NCI-H1092 treated with DMSO at 0.1 percent for 48 hours (cell line): Measurements from ENCODE around the gene ANKHD1.
A peak's percentile ranks its signal among the peaks of the same experiment; 100 is the strongest.

Experiments used
- DNase-seq: peaks from one replicate; lab custom pipeline; 2025; lab: John Stamatoyannopoulos, UW

Gene ANKHD1

GRCh38 chr5:140401362-140402257 is at the start of gene ANKHD1:
Gene ANKHD1, plus strand, starts transcription at chr5:140401833. Its CDS starts 135 bp downstream, at chr5:140401968.
- DNase-seq, result peak; percentile 98

- DNase-seq, result no peak
These were observed 46.1 kb upstream of the ANKHD1 start for GRCh38 chr5:140355546-140355945.

DNA sequence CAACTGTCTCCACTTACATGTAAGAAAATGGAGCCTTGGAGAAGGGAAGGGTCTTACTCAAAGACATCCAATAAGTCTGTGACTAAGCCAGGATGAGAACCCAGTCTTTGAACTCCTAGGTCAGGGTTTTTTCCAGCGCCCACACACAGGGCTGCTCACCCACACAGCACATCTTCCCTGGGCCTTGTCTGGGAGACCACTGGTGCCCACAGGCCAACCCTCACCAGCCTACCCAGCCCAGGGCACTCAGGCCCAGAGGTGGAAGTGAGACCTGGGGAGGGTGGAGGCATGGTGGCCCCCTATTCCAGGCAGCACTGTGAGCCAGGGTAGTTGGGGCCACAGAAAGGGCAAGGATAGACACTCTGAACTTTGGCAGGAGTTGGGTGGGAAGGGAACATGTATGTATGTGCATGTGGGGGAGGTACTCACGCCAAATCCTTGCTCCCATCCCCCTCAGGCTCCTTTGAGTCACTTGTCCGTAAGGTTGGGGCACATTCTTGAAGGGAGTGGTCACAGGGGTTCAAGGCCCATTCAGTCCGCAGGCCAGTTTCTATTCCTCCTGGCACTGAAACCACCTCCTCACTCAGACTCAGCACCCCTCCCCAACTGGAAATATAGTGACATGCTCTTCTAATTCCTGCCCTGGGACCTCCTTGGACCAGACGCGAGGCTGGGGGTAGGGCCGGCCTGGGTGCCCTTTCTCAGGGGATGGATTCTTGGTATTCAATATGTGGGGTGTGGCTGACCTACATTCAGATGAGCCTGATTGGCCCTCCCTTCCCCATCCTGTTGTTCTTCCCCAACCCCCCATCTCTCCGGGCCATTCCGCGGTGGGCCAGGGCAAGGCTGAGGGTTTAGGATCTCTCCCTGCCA is 44.5 kb upstream of the ANKHD1 start:
- DNase-seq, result no peak

- DNase-seq, result peak; percentile 76
These were observed 43.9 kb upstream of the ANKHD1 start for GRCh38 chr5:140357726-140358093.

DNA sequence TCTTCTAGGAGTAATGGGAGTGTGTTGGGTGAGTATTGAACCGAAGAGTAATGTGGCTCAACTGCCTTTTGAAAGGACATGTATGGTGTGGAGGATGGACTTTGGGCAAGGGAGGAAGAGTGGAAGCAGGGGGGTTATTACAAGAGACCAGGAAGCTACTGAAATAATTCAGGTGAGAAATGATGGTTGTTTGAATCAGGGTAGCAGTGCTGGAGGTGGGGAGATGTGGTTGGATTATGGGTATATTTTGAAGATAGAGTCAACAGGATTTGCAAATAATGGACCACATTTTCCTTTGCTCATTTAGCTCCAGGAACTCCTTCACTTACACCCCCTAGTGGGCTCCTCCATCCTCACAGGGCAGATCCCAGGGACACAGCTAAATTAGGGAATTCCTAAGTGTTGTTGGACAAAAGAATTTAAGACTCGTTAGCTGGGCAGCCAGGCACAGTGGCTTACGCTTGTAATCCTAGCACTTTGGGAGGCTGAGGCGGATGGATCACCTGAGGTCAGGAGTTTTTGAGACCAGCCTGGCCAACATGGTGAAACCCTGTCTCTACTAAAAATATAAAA is 42.8 kb upstream of the ANKHD1 start:
- peak; percentile 2 for DNase-seq

DNA sequence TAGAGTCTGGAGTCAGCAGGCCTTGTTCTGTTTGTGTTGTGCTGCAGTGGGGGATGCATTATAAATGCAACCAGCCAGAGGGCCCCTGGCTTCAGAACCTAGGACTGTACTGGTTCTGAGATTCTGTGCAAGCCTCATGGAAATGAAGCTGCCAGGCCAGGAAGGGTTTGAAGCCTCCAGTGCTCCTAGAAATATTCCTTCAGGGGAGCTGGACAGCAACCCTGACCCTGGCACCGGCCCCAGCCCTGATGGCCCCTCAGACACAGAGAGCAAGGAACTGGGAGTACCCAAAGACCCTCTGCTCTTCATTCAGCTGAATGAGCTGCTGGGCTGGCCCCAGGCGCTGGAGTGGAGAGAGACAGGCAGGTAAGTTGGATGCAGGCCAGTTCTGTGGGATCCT is 41.5 kb upstream of the ANKHD1 start, which contains the start of gene SLC4A9:
TSS of gene SLC4A9 (plus strand) at position 94 of the 400 bp plus-strand sequence. CDS start at position 137, 43 bp downstream.
- no peak for DNase-seq

GRCh38 chr5:140360681-140361479 is 40.8 kb upstream of the ANKHD1 start:
- no peak for DNase-seq

GRCh38 chr5:140361901-140362300 is 39.7 kb upstream of the ANKHD1 start:
- no peak for DNase-seq

- no peak for DNase-seq
These were observed 39.3 kb upstream of the ANKHD1 start for GRCh38 chr5:140362311-140362710.

DNA sequence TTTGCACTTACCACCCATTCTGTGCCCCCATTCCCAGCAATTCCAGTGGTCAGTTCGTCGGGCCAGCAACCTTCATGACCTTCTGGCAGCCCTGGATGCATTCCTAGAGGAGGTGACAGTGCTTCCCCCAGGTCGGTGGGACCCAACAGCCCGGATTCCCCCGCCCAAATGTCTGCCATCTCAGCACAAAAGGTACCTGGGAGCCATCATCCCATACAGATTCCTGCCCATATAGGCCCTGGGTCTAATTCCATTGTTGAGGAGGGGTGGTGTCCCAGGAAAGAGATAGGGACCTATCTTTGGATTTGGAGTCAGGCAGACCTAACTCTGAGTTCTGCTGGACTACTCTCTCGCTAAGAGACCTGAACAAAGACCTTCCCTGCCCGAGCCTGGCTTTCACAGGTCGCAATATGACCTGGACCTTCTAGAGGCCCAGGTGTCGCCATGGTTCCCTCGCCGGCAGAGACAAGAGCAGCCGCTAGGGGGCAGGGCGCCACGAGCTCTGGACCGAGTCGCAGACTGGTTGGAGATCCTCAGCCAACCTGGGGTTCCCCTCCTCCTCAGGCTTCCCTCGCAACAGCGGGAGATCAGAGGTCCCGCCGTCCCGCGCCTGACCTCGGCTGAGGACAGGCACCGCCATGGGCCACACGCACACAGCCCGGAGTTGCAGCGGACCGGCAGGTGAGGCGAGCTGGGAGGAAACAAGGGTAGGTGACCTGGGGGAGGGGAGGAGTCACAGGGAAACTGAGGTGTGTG is 38.6 kb upstream of the ANKHD1 start:
- DNase-seq, result peak; percentile 20

GRCh38 chr5:140363631-140364471 is 37.8 kb upstream of the ANKHD1 start:
- DNase-seq, result no peak

DNA sequence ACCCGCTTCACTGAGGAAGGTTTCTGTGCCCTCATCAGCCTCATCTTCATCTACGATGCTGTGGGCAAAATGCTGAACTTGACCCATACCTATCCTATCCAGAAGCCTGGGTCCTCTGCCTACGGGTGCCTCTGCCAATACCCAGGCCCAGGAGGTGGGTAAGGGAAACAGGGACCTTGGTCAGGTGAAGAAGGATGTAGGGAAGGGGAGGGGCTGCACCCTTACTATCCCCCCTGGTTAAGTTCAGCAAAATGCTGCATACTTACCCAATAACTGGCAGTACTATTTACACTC is 37.2 kb upstream of the ANKHD1 start:
- no peak for DNase-seq

DNA sequence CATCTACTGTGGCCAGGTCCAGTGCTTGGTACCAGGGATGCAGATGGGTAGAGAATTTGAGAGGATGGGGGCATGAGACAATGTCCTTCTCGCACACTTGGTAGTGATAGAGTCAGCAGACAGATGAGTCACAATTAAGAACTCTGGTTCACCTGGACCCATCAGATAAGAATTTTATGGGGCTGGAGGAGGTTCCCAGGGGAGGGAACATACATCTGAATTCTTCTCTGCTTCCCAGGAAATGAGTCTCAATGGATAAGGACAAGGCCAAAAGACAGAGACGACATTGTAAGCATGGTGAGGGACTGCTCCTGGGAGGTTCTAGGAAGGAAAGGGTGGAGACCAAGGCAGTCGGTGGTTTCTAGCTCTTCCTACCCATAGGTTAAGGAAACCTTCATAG is 36.4 kb upstream of the ANKHD1 start:
- DNase-seq, result no peak

DNA sequence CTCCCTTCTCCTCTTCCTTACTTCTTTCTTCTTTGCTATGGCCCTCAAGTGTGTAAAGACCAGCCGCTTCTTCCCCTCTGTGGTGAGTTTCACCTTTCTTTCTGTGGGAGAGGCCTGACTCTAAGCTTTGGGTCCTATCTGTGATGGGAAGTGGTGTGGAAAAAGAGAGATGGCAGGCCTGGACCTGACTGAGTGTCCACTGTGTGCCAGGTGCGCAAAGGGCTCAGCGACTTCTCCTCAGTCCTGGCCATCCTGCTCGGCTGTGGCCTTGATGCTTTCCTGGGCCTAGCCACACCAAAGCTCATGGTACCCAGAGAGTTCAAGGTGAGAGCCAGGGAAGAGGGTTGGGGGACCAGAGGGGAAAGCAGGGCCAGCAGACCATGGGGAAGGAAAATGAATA is 35.7 kb upstream of the ANKHD1 start:
- DNase-seq, result no peak

- DNase-seq, result no peak
These were observed 34.9 kb upstream of the ANKHD1 start for GRCh38 chr5:140366589-140367255.

DNA sequence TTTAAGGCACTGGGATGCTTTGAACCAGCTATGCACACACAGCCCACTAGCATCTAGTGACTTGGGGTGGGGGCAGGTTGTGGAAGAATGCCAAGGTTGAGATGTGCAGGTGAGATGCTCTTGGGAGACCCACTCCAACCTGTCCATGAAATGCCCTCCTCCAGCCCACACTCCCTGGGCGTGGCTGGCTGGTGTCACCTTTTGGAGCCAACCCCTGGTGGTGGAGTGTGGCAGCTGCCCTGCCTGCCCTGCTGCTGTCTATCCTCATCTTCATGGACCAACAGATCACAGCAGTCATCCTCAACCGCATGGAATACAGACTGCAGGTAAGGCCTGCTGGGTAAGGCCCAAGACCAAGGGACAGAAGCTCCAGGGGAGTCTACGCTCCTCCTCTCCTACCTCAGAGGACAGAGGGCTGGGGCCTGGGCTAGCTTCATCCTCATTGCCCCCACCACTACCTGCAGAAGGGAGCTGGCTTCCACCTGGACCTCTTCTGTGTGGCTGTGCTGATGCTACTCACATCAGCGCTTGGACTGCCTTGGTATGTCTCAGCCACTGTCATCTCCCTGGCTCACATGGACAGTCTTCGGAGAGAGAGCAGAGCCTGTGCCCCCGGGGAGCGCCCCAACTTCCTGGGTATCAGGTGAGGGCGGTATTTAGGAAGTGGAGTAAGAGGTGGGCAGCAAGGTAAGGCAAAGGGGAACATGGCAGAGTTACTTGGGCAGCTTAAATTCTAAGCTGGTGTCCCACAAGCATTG is 34.2 kb upstream of the ANKHD1 start:
- DNase-seq, result no peak

- no peak for DNase-seq
These were observed 30.1 kb upstream of the ANKHD1 start for GRCh38 chr5:140371356-140372151.

DNA sequence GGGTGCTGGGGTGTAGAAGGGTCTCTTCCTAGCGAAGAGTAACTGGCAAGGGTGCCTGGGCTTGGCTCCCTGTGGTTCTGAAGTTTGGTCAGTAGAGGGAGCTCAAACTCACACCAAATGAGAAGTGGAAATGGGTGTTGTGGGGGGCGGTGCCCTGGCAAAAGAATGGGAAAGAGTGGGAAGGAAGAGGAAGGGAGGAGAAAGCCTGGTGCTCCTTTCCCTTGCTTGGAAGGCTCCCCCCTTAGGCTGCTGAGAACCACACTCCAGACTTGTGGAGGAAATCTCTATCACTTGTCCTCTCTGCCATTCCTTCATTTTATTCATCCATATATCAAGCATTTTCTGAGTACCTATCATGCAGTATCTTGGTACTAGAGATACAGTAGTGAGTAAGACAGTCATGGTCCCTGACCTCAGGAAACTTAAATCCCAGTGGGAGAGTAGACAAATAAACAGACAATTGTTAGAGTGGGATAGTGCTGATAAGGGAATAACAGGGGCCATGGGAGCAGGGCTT is 28.6 kb upstream of the ANKHD1 start:
- peak; percentile 39 for DNase-seq
